Loucy (cell line): ENCODE measurements around the gene ABCB6.

Source experiments
- H2AFZ ChIP-seq: fragments of 200-600 bp; sonication (generic); 2 replicates; pipeline ENCODE4 v1.6.0; 2016; ENCODE audit warnings: antibody characterized with exemption, mild to moderate bottlenecking, low read length, moderate library complexity
- H3F3A ChIP-seq: fragments of 200-600 bp; 2 replicates; pipeline ENCODE4 v1.6.0; 2016; ENCODE audit warnings: antibody characterized with exemption, low read depth, mild to moderate bottlenecking
- H3K27me3 ChIP-seq: fragments of 200-600 bp; sonication (generic); 2 replicates; pipeline ENCODE4 v1.6.1; 2014; ENCODE audit warnings: low read length, mild to moderate bottlenecking; ENCODE audit not compliant: insufficient read depth, poor library complexity, severe bottlenecking
- H3K36me3 ChIP-seq: fragments of 200-600 bp; sonication (generic); 2 replicates; pipeline ENCODE4 v1.6.1; 2016; ENCODE audit warnings: low read length; ENCODE audit not compliant: insufficient read depth
- H3K4me1 ChIP-seq: fragments of 200-600 bp; sonication (generic); 2 replicates; pipeline ENCODE4 v1.5.1; 2014; ENCODE audit warnings: low read length, mild to moderate bottlenecking; ENCODE audit not compliant: insufficient read depth, poor library complexity, severe bottlenecking
- H3K4me2 ChIP-seq: fragments of 200-600 bp; sonication (generic); 2 replicates; pipeline ENCODE4 v1.6.0; 2014; ENCODE audit warnings: antibody characterized with exemption, low read length, low read depth, mild to moderate bottlenecking; ENCODE audit not compliant: poor library complexity, severe bottlenecking
- H3K4me3 ChIP-seq: fragments of 200-600 bp; sonication (generic); 2 replicates; pipeline ENCODE4 v1.5.1; 2014; ENCODE audit warnings: low read length, mild to moderate bottlenecking, mixed read lengths; ENCODE audit not compliant: poor library complexity, severe bottlenecking
- H3K79me2 ChIP-seq: fragments of 200-600 bp; sonication (generic); 2 replicates; pipeline ENCODE4 v1.6.1; 2014; ENCODE audit warnings: low read length; ENCODE audit not compliant: insufficient read depth
- H3K9ac ChIP-seq: fragments of 200-600 bp; sonication (generic); 2 replicates; pipeline ENCODE4 v1.6.0; 2014; ENCODE audit warnings: mild to moderate bottlenecking, low read depth, low read length, moderate library complexity; ENCODE audit not compliant: poor library complexity, severe bottlenecking
- H3K9me2 ChIP-seq: fragments of 200-600 bp; sonication (generic); replicated peaks from 2 replicates; pipeline ENCODE4 v1.6.1; 2016; ENCODE audit warnings: low read depth, low read length, mixed read lengths
- H3K9me3 ChIP-seq: fragments of 200-600 bp; sonication (generic); 2 replicates; pipeline ENCODE4 v1.6.1; 2014; ENCODE audit warnings: mild to moderate bottlenecking, antibody characterized with exemption, low read length, low read depth; ENCODE audit not compliant: insufficient read depth
- H4K20me1 ChIP-seq: fragments of 200-600 bp; sonication (generic); 2 replicates; pipeline ENCODE4 v1.6.0; 2014; ENCODE audit warnings: antibody characterized with exemption, low read length, mild to moderate bottlenecking; ENCODE audit not compliant: insufficient read depth, poor library complexity, severe bottlenecking
- CTCF ChIP-seq: fragments of 200-600 bp; sonication (generic); conservative IDR thresholded peaks from 2 replicates; pipeline ENCODE4 v1.5.1; 2014; ENCODE audit warnings: mild to moderate bottlenecking, antibody characterized with exemption, low read length
- EZH2phosphoT487 ChIP-seq: fragments of 200-600 bp; IDR thresholded peaks from 2 replicates; pipeline ENCODE4 v1.6.1; 2018; ENCODE audit warnings: antibody characterized with exemption, mild to moderate bottlenecking, moderate library complexity, borderline replicate concordance

The ABCB6 gene

GRCh38 chr2:219174801-219175200, 44.0 kb downstream of the ABCB6 start:
- TF ChIP-seq EZH2phosphoT487 (no peak), CTCF (no peak)
- H3K9me2 ChIP-seq, result no peaks in the 10 kb centered on the region
- H3F3A ChIP-seq, result peaks cover 9% of the 10 kb centered on the region; the same call in 1 of the 2 replicates
- H3K4me1 ChIP-seq, result peaks cover 26% of the 10 kb centered on the region
- H3K9me3 ChIP-seq, result no peaks in the 10 kb centered on the region
- H4K20me1 ChIP-seq, result peaks cover 28% of the 10 kb centered on the region
- peaks cover 3% of the 10 kb centered on the region; the same call in 1 of the 2 replicates for H3K36me3 ChIP-seq
- peak overlapping the region; percentile 13 for H3K9ac ChIP-seq
- H3K4me3 ChIP-seq, result peak overlapping the region; percentile 43
- H3K27me3 ChIP-seq, result no peaks in the 10 kb centered on the region
- H3K79me2 ChIP-seq, result peaks cover 39% of the 10 kb centered on the region
- H3K4me2 ChIP-seq, result peak overlapping the region; percentile 92
- H2AFZ ChIP-seq, result no peak overlapping the region

GRCh38 chr2:219174146-219174545, 44.6 kb downstream of the ABCB6 start:
- Histone ChIP-seq H3F3A (peaks cover 9% of the 10 kb centered on the region; the same call in 1 of the 2 replicates), H4K20me1 (peaks cover 22% of the 10 kb centered on the region), H3K9me2 (no peaks in the 10 kb centered on the region), H3K4me1 (peaks cover 20% of the 10 kb centered on the region), H3K79me2 (peaks cover 32% of the 10 kb centered on the region), H3K9ac (peak overlapping the region; percentile 13), H3K36me3 (peaks cover 3% of the 10 kb centered on the region; the same call in 1 of the 2 replicates), H3K4me2 (peak overlapping the region; percentile 92), H2AFZ (no peak overlapping the region), H3K9me3 (no peaks in the 10 kb centered on the region), H3K27me3 (no peaks in the 10 kb centered on the region), H3K4me3 (no peak overlapping the region)
- TF ChIP-seq CTCF (no peak), EZH2phosphoT487 (no peak)

- H2AFZ ChIP-seq, result no peak overlapping the region
- no peaks in the 10 kb centered on the region for H3K27me3 ChIP-seq
- peaks cover 25% of the 10 kb centered on the region for H3K79me2 ChIP-seq
- H3K9me2 ChIP-seq, result no peaks in the 10 kb centered on the region
- H3F3A ChIP-seq, result peaks cover 9% of the 10 kb centered on the region; the same call in 1 of the 2 replicates
- no peaks in the 10 kb centered on the region for H3K9me3 ChIP-seq
- H3K4me2 ChIP-seq, result no peak overlapping the region
- H3K4me3 ChIP-seq, result no peak overlapping the region
- peaks cover 3% of the 10 kb centered on the region; the same call in 1 of the 2 replicates for H3K36me3 ChIP-seq
- H3K9ac ChIP-seq, result no peak overlapping the region
- TF ChIP-seq CTCF (no peak), EZH2phosphoT487 (no peak)
- peaks cover 13% of the 10 kb centered on the region for H4K20me1 ChIP-seq
- H3K4me1 ChIP-seq, result peaks cover 14% of the 10 kb centered on the region
Observed at GRCh38 chr2:219173176-219173575, 45.6 kb downstream of the ABCB6 start.
